Glomerular endothelial cell (primary cell): ENCODE measurements around the gene ACTR2. TPM values are rescaled to one million over a fixed set of nuclear protein-coding genes. Genes with fewer than 3 reads are reported as not detected.
"Not testable (repeated sequence)": the region's sequence is repeated elsewhere in the genome, so short reads cannot be mapped to it uniquely, and the experiment has no call there.

ENCODE experiments used
- DNase-seq: peaks from one replicate; pipeline ENCODE4 v3.0.0-alpha.2; 2011; ENCODE audit warnings: low read depth, low spot score; ENCODE audit errors: extremely low read depth
- total RNA-seq: library from RNA; depleted of rRNA; stranded (reverse); fragments of >200 nt; gene quantifications from 2 replicates; pipeline ENCODE4 v1.2.3, GENCODE V29; 2015

ACTR2 gene
- total RNA-seq, 1 donor from 2014 or later = 190 TPM

- DNase-seq = no peak
Observed at GRCh38 chr2:65309699-65310098, 82.1 kb downstream of the ACTR2 start.

GRCh38 chr2:65311049-65311448, 83.4 kb downstream of the ACTR2 start:
- DNase-seq = no peak

DNA sequence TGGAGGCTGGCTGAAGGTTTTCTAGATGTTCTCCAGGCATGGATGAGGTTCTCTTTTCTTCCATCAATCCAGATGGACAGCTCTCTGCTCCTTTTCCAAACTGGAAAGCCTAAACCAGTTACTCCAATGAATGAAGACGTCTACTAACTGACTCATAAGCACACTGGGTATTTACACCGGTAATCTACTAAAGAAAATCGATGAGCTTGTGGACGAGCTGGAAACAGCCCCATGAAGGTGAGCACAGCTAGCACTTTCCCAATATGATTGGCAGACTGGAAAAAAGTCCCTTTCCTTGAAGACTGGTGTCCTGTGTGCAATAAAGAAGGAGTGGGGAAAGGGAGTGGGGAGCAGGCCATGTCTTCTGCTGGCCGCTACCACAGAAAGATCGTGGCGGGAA, 84.0 kb downstream of the ACTR2 start:
- DNase-seq = no peak

DNA sequence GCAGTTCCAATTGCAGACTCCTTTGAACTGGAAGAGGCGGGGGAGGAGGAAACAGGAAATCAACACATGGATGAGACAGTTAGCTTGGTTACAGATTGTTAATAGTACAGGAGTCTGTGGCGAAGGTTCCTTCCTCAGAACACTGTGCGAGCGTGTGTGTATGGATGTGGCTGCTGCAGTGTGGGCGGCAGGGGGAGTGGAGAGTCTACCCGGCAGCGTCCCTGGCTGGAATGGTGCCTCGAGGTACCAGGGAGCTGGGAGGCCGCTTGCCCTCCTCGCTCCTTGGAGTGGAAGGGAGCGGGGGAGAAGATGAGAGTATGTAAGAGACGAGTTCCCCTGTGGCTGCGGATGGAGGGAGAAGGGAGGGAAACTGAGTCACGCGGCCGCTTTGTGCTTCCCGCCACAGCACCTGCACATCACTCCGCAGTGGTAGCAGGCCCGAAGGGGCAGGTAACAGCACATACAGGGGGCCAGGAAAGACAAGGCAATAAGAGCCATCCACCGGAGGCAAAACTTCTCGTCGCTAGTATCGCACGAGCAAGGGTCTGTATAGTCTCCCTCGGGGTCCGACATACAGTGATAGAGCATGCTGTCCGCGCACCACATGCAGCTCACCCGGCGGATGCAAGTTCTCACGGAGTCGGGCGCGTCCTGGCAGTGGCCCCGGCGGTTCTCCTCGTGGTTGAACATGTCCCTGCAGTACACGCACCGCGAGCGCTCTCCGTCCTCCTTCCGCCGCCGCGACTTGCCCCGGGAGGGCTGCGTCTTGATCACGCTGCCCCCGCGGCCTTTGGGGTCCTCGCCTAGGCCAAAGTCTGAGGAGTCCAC, 85.7 kb downstream of the ACTR2 start:
- no peak for DNase-seq

DNA sequence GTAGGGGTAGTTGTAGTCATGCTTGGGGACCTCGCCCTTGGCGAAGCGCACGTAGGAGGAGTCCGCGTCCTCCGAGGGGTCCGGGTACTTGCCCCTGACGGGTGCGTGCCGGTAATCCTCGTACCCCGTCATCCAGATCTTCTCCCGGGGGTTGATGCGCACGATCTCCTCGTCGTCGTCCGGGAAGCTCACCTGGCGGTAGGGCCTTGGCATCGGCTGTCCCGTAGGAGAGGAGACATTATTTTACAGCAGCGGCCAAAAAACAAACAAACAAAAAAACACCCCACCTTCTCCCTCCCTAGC, 86.3 kb downstream of the ACTR2 start:
- no peak for DNase-seq

GRCh38 chr2:65314801-65315441, 87.3 kb downstream of the ACTR2 start:
- no peak for DNase-seq

- DNase-seq = no peak
Observed at GRCh38 chr2:65316072-65316471, 88.4 kb downstream of the ACTR2 start.

- DNase-seq = not testable (repeated sequence)
Observed at GRCh38 chr2:65317351-65317750, 89.7 kb downstream of the ACTR2 start.

DNA sequence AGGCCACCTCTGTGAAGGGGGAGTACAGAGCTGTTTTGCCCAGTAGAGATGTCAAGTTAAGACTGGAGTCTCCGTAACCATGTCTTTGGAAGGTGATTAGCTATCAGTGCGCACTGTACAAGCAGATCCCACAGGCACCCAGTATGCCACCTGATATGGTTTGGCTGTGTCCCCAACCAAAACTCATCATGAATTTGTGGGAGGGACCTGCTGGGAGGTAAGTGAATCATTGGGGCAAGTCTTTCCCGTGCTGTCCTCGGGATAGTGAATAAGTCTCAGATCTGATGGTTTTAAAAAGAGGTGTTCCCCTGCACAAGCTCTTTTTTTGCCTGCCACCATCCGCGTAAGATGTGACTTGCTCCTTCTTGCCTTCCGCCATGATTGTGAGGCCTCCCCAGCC, 90.2 kb downstream of the ACTR2 start:
- DNase-seq = no peak

DNA sequence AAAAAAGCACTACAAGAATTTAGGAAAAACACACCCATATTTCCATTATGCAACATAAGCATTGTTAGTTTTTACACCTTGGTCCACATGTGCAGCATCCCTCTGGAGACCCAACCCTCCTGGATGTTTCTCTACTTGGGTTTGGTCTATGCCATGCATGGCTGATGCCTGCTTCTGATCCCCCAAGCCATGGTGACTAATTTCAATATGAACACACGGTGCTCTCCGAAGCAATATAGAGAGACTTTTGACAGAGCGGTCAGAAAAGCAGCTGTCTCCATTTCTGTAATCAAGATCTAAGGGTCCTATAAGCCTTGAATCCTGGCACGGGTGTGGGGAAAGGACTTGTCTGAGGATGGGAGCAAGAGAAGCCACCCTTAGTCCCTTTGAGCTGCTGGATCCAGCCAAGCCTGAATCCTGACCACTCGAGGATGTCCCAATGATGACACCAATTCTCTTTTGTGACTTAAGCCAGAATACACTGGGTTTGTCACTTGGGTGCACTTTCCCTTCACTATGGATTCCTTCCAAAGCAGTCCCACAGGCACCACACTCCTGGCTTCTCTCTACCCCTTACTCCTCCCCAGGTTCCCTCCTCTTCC, 91.5 kb downstream of the ACTR2 start:
- DNase-seq = no peak

DNA sequence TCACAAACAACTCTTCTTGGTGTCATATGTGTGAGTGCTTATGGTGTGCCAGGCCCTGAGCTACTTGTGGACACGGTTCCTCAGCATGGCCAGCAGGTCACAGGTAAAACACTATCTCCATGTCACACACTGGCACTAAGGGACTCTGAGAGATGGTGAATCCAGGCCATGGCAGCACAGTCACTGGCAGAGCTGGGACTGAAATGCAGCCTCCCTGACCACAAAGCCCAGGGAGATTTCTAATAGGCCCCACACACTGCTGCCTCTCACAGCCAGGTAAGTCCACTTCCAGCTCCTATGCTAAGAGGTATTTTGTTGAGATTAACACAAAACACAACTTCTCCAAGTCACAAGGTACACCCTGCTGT, 92.0 kb downstream of the ACTR2 start:
- DNase-seq = no peak

DNA sequence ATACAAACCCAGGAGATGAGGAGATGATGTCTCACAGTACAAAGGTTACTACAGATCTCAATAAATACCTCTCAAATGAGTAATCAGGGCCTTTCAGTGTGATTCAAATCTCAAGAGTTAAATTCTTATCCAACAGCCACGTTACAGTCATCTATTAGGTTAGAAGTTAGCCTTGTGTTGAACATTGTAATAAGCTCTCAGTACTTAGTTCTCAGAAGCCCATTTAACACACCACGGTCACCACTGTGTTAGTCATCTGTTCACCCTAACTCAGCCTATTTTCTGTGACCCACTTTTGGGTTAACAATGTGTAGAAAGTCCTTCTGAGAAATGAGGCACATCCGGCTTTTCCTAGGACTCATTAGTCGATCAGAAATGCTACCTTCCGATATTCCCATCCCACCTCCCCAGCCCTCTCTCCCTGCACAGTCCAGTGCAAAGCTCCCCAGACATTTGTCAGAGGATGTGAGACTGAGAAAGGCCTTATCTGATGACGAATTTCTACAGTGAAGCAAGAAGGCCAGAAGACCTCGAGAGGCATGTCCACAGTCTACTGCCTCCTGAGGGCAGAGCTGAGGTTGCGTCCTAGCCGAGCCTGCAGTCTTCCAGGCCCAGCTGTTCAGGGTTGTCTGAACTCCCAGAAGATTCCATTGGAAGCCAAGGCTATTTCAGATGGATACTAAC, 92.6 kb downstream of the ACTR2 start:
- no peak for DNase-seq

Other genes with a start within 250 kb of the ACTR2 start
- 10.9 and 24.0 TPM in 2 replicates for gene SLC1A4, start 238.4 kb upstream of the ACTR2 start, total RNA-seq
- 15.8 and 20.8 TPM in 2 replicates for gene CEP68, start 171.4 kb upstream of the ACTR2 start, total RNA-seq
- 126 and 143 TPM in 2 replicates for gene RAB1A, start 97.7 kb upstream of the ACTR2 start, total RNA-seq
- gene SPRED2, start 204.8 kb downstream of the ACTR2 start, total RNA-seq = 11.9 and 14.6 TPM in 2 replicates